GM12891 (cell line): ENCODE results near the gene PLCL1.

Source experiments
- POLR2A ChIP-seq: IDR thresholded peaks from 2 replicates; pipeline ENCODE4 v1.6.1; 2011; ENCODE audit warnings: low read depth, low read length, control low read depth
- POLR2AphosphoS5 ChIP-seq: IDR thresholded peaks from 2 replicates; pipeline ENCODE4 v1.6.1; 2011; ENCODE audit warnings: low read depth, low read length, control low read depth
- SPI1 ChIP-seq: IDR thresholded peaks from 2 replicates; pipeline ENCODE4 v1.6.1; 2011; ENCODE audit warnings: low read depth, low read length, control low read depth
- TAF1 ChIP-seq: IDR thresholded peaks from 2 replicates; pipeline ENCODE4 v1.6.1; 2011; ENCODE audit warnings: low read depth, low read length, control low read depth

- TF ChIP-seq POLR2AphosphoS5 (no peak), POLR2A (no peak), SPI1 (no peak), TAF1 (no peak)
These were observed 370.9 kb downstream of the PLCL1 start for GRCh38 chr2:198175271-198175670.
